Measurements from ENCODE around the gene MYRF.

The MYRF gene

GRCh38 chr11:61752117-61752924, at the start of gene MYRF:
TSS of gene MYRF (plus strand) at chr11:61752636. CDS start at chr11:61752745, 109 bp downstream.
- no peaks in the 10 kb centered on the region for H3K36me3 ChIP-seq (ENCODE audit: insufficient read depth, low read length)
- no peak within 1 kb of the TSS for H3K27ac ChIP-seq (ENCODE audit: low read depth, low read length)
- no peak within 1 kb of the TSS for H3K9ac ChIP-seq (ENCODE audit: low read length)
- H3K9me3 ChIP-seq (ENCODE audit: low read length): no peaks in the 10 kb centered on the region
- H3K4me1 ChIP-seq (ENCODE audit: insufficient read depth, low read length): peaks cover 9% of the 10 kb centered on the region
- peaks cover 7 to 35% of the 10 kb centered on the region in 2 donors for H3K27me3 ChIP-seq (ENCODE audit: control insufficient read depth in 1 of 2, insufficient read depth in 2 of 2, low read length in 2 of 2)
- H3K4me3 ChIP-seq (ENCODE audit: low read depth in 1 of 2, low read length in 2 of 2): peak within 1 kb of the TSS; percentile 19 to 20

- no peak overlapping the region for H3K27ac ChIP-seq (ENCODE audit: low read depth, low read length)
- H3K4me3 ChIP-seq (ENCODE audit: low read depth in 1 of 2, low read length in 2 of 2): no peak overlapping the region
- no peak overlapping the region for H3K9ac ChIP-seq (ENCODE audit: low read length)
- no peaks in the 10 kb centered on the region for H3K27me3 ChIP-seq (ENCODE audit: control insufficient read depth in 1 of 2, insufficient read depth in 2 of 2, low read length in 2 of 2)
- H3K9me3 ChIP-seq (ENCODE audit: low read length): no peaks in the 10 kb centered on the region
- peaks cover 35% of the 10 kb centered on the region for H3K4me1 ChIP-seq (ENCODE audit: insufficient read depth, low read length)
- H3K36me3 ChIP-seq (ENCODE audit: insufficient read depth, low read length): no peaks in the 10 kb centered on the region
These were observed 49.6 kb upstream of the MYRF start for GRCh38 chr11:61702701-61703312.

- H3K36me3 ChIP-seq (ENCODE audit: insufficient read depth, low read length): no peaks in the 10 kb centered on the region
- no peaks in the 10 kb centered on the region for H3K9me3 ChIP-seq (ENCODE audit: low read length)
- no peak overlapping the region for H3K9ac ChIP-seq (ENCODE audit: low read length)
- H3K4me3 ChIP-seq (ENCODE audit: low read depth in 1 of 2, low read length in 2 of 2): no peak overlapping the region
- H3K4me1 ChIP-seq (ENCODE audit: insufficient read depth, low read length): peaks cover 15% of the 10 kb centered on the region
- H3K27me3 ChIP-seq (ENCODE audit: control insufficient read depth in 1 of 2, insufficient read depth in 2 of 2, low read length in 2 of 2): no peaks in the 10 kb centered on the region
- H3K27ac ChIP-seq (ENCODE audit: low read depth, low read length): no peak overlapping the region
These were observed 47.6 kb upstream of the MYRF start for GRCh38 chr11:61704838-61705237.

- no peaks in the 10 kb centered on the region for H3K27me3 ChIP-seq (ENCODE audit: control insufficient read depth in 1 of 2, insufficient read depth in 2 of 2, low read length in 2 of 2)
- H3K36me3 ChIP-seq (ENCODE audit: insufficient read depth, low read length): no peaks in the 10 kb centered on the region
- no peak overlapping the region for H3K27ac ChIP-seq (ENCODE audit: low read depth, low read length)
- H3K4me1 ChIP-seq (ENCODE audit: insufficient read depth, low read length): peaks cover under 1% of the 10 kb centered on the region
- H3K4me3 ChIP-seq (ENCODE audit: low read depth in 1 of 2, low read length in 2 of 2): no peak overlapping the region
- H3K9me3 ChIP-seq (ENCODE audit: low read length): no peaks in the 10 kb centered on the region
- no peak overlapping the region for H3K9ac ChIP-seq (ENCODE audit: low read length)
These were observed 45.7 kb upstream of the MYRF start for GRCh38 chr11:61706452-61707400.

- Histone ChIP-seq H3K36me3 (ENCODE audit: insufficient read depth, low read length) (no peaks in the 10 kb centered on the region), H3K4me1 (ENCODE audit: insufficient read depth, low read length) (peaks cover 3% of the 10 kb centered on the region), H3K9ac (ENCODE audit: low read length) (no peak overlapping the region), H3K9me3 (ENCODE audit: low read length) (no peaks in the 10 kb centered on the region), H3K27ac (ENCODE audit: low read depth, low read length) (no peak overlapping the region), H3K27me3 (ENCODE audit: control insufficient read depth in 1 of 2, insufficient read depth in 2 of 2, low read length in 2 of 2) (no peaks in the 10 kb centered on the region), H3K4me3 (ENCODE audit: low read depth in 1 of 2, low read length in 2 of 2) (no peak overlapping the region)
These were observed 44.9 kb upstream of the MYRF start for GRCh38 chr11:61707574-61707973.

GRCh38 chr11:61709110-61709509, 43.3 kb upstream of the MYRF start:
- no peak overlapping the region for H3K27ac ChIP-seq (ENCODE audit: low read depth, low read length)
- no peak overlapping the region for H3K4me3 ChIP-seq (ENCODE audit: low read depth in 1 of 2, low read length in 2 of 2)
- H3K9me3 ChIP-seq (ENCODE audit: low read length): no peaks in the 10 kb centered on the region

GRCh38 chr11:61709572-61709971, 42.9 kb upstream of the MYRF start:
- no peak overlapping the region for H3K9ac ChIP-seq (ENCODE audit: low read length)
- H3K4me3 ChIP-seq (ENCODE audit: low read depth in 1 of 2, low read length in 2 of 2): no peak overlapping the region
- H3K36me3 ChIP-seq (ENCODE audit: insufficient read depth, low read length): no peaks in the 10 kb centered on the region
- no peaks in the 10 kb centered on the region for H3K27me3 ChIP-seq (ENCODE audit: control insufficient read depth in 1 of 2, insufficient read depth in 2 of 2, low read length in 2 of 2)
- peaks cover 3% of the 10 kb centered on the region for H3K4me1 ChIP-seq (ENCODE audit: insufficient read depth, low read length)
- no peaks in the 10 kb centered on the region for H3K9me3 ChIP-seq (ENCODE audit: low read length)
- no peak overlapping the region for H3K27ac ChIP-seq (ENCODE audit: low read depth, low read length)

More at GRCh38 chr11:61709110-61709509, 43.3 kb upstream of the MYRF start:
- Histone ChIP-seq H3K9ac (ENCODE audit: low read length) (no peak overlapping the region), H3K27me3 (ENCODE audit: control insufficient read depth in 1 of 2, insufficient read depth in 2 of 2, low read length in 2 of 2) (no peaks in the 10 kb centered on the region), H3K36me3 (ENCODE audit: insufficient read depth, low read length) (no peaks in the 10 kb centered on the region), H3K4me1 (ENCODE audit: insufficient read depth, low read length) (peaks cover 3% of the 10 kb centered on the region)

- no peak overlapping the region for H3K27ac ChIP-seq (ENCODE audit: low read depth, low read length)
- H3K4me3 ChIP-seq (ENCODE audit: low read depth in 1 of 2, low read length in 2 of 2): no peak overlapping the region
These were observed 42.4 kb upstream of the MYRF start for GRCh38 chr11:61710019-61710418.

GRCh38 chr11:61711037-61711436, 41.4 kb upstream of the MYRF start:
- no peak overlapping the region for H3K27ac ChIP-seq (ENCODE audit: low read depth, low read length)
- peaks cover 3% of the 10 kb centered on the region for H3K4me1 ChIP-seq (ENCODE audit: insufficient read depth, low read length)
- no peak overlapping the region for H3K9ac ChIP-seq (ENCODE audit: low read length)
- H3K27me3 ChIP-seq (ENCODE audit: control insufficient read depth in 1 of 2, insufficient read depth in 2 of 2, low read length in 2 of 2): no peaks in the 10 kb centered on the region
- no peaks in the 10 kb centered on the region for H3K9me3 ChIP-seq (ENCODE audit: low read length)
- no peak overlapping the region for H3K4me3 ChIP-seq (ENCODE audit: low read depth in 1 of 2, low read length in 2 of 2)
- no peaks in the 10 kb centered on the region for H3K36me3 ChIP-seq (ENCODE audit: insufficient read depth, low read length)

More at GRCh38 chr11:61710019-61710418, 42.4 kb upstream of the MYRF start:
- H3K9me3 ChIP-seq (ENCODE audit: low read length): no peaks in the 10 kb centered on the region
- H3K27me3 ChIP-seq (ENCODE audit: control insufficient read depth in 1 of 2, insufficient read depth in 2 of 2, low read length in 2 of 2): no peaks in the 10 kb centered on the region
- H3K36me3 ChIP-seq (ENCODE audit: insufficient read depth, low read length): no peaks in the 10 kb centered on the region
- H3K4me1 ChIP-seq (ENCODE audit: insufficient read depth, low read length): peaks cover 3% of the 10 kb centered on the region
- no peak overlapping the region for H3K9ac ChIP-seq (ENCODE audit: low read length)

GRCh38 chr11:61711498-61711897, 40.9 kb upstream of the MYRF start:
- Histone ChIP-seq H3K4me1 (ENCODE audit: insufficient read depth, low read length) (peaks cover 3% of the 10 kb centered on the region), H3K9me3 (ENCODE audit: low read length) (no peaks in the 10 kb centered on the region), H3K27ac (ENCODE audit: low read depth, low read length) (no peak overlapping the region), H3K27me3 (ENCODE audit: control insufficient read depth in 1 of 2, insufficient read depth in 2 of 2, low read length in 2 of 2) (no peaks in the 10 kb centered on the region), H3K36me3 (ENCODE audit: insufficient read depth, low read length) (no peaks in the 10 kb centered on the region), H3K9ac (ENCODE audit: low read length) (no peak overlapping the region), H3K4me3 (ENCODE audit: low read depth in 1 of 2, low read length in 2 of 2) (no peak overlapping the region)

- H3K27me3 ChIP-seq (ENCODE audit: control insufficient read depth in 1 of 2, insufficient read depth in 2 of 2, low read length in 2 of 2): no peaks in the 10 kb centered on the region
- no peaks in the 10 kb centered on the region for H3K9me3 ChIP-seq (ENCODE audit: low read length)
- no peak overlapping the region for H3K4me3 ChIP-seq (ENCODE audit: low read depth in 1 of 2, low read length in 2 of 2)
- no peak overlapping the region for H3K27ac ChIP-seq (ENCODE audit: low read depth, low read length)
- H3K36me3 ChIP-seq (ENCODE audit: insufficient read depth, low read length): no peaks in the 10 kb centered on the region
- H3K9ac ChIP-seq (ENCODE audit: low read length): no peak overlapping the region
- peaks cover 3% of the 10 kb centered on the region for H3K4me1 ChIP-seq (ENCODE audit: insufficient read depth, low read length)
These were observed 40.1 kb upstream of the MYRF start for GRCh38 chr11:61712314-61712713.
